MCF 10A (cell line): ENCODE data around the gene PPFIA1. TPM values are rescaled to one million over a fixed set of nuclear protein-coding genes. Genes with fewer than 3 reads are reported as not detected.

ENCODE experiments used
- BruUV-seq: library from RNA; stranded (reverse); fragments of 400-500 nt; replicated peaks from 2 replicates; lab custom pipeline; 2021; lab: Mats Ljungman, UMichigan
- CTCF ChIA-PET: fragments of 300-600 bp; sonication (Branson Sonifier 250); formaldehyde crosslinking; extraction: SDS; loops from one replicate; lab custom pipeline; 2021; ENCODE audit warnings: antibody characterized with exemption, inconsistent platforms; lab: Yijun Ruan, JAX
- POLR2A ChIA-PET: fragments of 300-600, 350-650 bp; sonication (Branson Sonifier 250); formaldehyde crosslinking; extraction: SDS; loops from one replicate; lab custom pipeline; 2020; ENCODE audit warnings: antibody characterized with exemption, inconsistent platforms; lab: Yijun Ruan, JAX
- DNase-seq: peaks from one replicate; pipeline ENCODE4 v3.0.0-alpha.2; 2018; ENCODE audit not compliant: unreplicated experiment
- H3K27ac Mint-ChIP-seq: one replicate; pipeline ENCODE4 v1.8.0; 2022; ENCODE audit warnings: mild to moderate bottlenecking, low read depth, mixed read lengths; ENCODE audit not compliant: unreplicated experiment
- H3K27me3 Mint-ChIP-seq: one replicate; pipeline ENCODE4 v1.8.0; 2022; ENCODE audit warnings: mixed read lengths; ENCODE audit not compliant: insufficient read depth, unreplicated experiment
- H3K36me3 Mint-ChIP-seq: one replicate; pipeline ENCODE4 v1.8.0; 2022; ENCODE audit warnings: mild to moderate bottlenecking, moderate library complexity, mixed read lengths; ENCODE audit not compliant: insufficient read depth, unreplicated experiment
- H3K4me1 Mint-ChIP-seq: one replicate; pipeline ENCODE4 v1.8.0; 2022; ENCODE audit warnings: mixed read lengths; ENCODE audit not compliant: insufficient read depth, unreplicated experiment
- H3K4me3 Mint-ChIP-seq: one replicate; pipeline ENCODE4 v1.8.0; 2022; ENCODE audit warnings: mild to moderate bottlenecking, moderate library complexity, mixed read lengths; ENCODE audit not compliant: unreplicated experiment
- H3K9me3 Mint-ChIP-seq: one replicate; pipeline ENCODE4 v1.8.0; 2022; ENCODE audit warnings: mixed read lengths; ENCODE audit not compliant: unreplicated experiment
- intact Hi-C: fragments of 100-400 bp; cut with micrococcal nuclease; formaldehyde crosslinking; loops from 2 replicates; pipeline ENCODE4 v1.14.1; 2022
- total RNA-seq: library from RNA; stranded (reverse); gene quantifications from 2 replicates; pipeline ENCODE4 v1.2.3, GENCODE V29; 2022
- TF ChIP-seq, protein P1 (sequence below): fragments of 200-600 bp; IDR thresholded peaks from one replicate; pipeline ENCODE4 v1.8.0; 2022; ENCODE audit warnings: antibody characterized with exemption, mild to moderate bottlenecking; ENCODE audit not compliant: unreplicated experiment

PPFIA1 gene
- total RNA-seq, 1 experiment from 2014 or later: 78.8 TPM

DNA sequence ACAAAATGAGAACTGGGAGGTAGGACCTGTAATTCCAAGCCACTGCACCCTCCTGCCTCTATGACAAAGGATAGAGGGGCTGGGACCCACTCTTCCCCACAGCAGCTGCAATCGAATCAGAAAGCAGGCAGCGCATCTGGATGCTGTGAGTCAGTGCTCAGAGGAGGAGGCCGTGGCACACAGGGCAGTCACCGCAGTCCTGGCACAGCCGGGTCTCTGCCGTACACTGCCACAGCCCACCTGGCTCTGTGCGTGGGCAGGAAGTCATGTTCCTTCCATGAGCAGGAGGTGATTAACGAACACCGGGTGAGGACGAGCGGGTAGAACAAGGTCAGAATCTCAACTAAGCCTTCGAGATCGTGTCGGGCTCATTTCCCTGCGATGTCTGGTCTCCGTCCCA, 30.2 kb upstream of the PPFIA1 start:
- TF ChIP-seq, protein P1, sequence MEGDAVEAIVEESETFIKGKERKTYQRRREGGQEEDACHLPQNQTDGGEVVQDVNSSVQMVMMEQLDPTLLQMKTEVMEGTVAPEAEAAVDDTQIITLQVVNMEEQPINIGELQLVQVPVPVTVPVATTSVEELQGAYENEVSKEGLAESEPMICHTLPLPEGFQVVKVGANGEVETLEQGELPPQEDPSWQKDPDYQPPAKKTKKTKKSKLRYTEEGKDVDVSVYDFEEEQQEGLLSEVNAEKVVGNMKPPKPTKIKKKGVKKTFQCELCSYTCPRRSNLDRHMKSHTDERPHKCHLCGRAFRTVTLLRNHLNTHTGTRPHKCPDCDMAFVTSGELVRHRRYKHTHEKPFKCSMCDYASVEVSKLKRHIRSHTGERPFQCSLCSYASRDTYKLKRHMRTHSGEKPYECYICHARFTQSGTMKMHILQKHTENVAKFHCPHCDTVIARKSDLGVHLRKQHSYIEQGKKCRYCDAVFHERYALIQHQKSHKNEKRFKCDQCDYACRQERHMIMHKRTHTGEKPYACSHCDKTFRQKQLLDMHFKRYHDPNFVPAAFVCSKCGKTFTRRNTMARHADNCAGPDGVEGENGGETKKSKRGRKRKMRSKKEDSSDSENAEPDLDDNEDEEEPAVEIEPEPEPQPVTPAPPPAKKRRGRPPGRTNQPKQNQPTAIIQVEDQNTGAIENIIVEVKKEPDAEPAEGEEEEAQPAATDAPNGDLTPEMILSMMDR: no peak
- ChIA-PET POLR2A (interaction anchor here (0.7 to 1.5 kb wide), 2 partner anchors 14 to 35 kb away, joined by 3 read pairs; no protein-coding TSS in a partner anchor), CTCF (no interaction called here)
- Mint-ChIP-seq H3K27ac (no peak overlapping the region), H3K9me3 (peaks cover 7% of the 10 kb centered on the region), H3K36me3 (peaks cover 7% of the 10 kb centered on the region), H3K4me3 (no peak overlapping the region), H3K27me3 (no peaks in the 10 kb centered on the region), H3K4me1 (peaks cover 24% of the 10 kb centered on the region)
- DNase-seq: peak; percentile 22
- intact Hi-C loops: no loop called here
- BruUV-seq: no TSS peak

DNA sequence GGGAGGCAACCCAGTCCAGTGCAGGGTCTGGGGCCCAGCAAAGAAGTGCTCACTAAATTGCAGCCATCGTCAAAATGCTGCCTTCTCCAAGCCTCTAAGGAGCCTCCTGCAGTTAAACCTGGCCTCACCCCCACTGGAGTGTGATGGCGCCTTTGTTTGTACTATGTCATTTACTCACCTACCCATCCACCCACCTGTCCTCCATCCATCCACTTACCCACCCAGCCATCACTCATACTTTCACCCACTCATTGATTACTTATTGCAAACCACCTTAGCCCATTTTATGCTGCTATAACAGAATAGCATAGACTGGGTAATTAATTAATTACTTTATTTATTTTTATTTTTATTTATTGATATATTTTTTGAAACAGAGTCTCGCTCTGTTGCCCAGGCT, 28.8 kb upstream of the PPFIA1 start:
- peaks cover 7% of the 10 kb centered on the region for H3K9me3 Mint-ChIP-seq
- CTCF ChIA-PET: no interaction called here
- no peak for DNase-seq
- no TSS peak for BruUV-seq
- peaks cover 27% of the 10 kb centered on the region for H3K4me1 Mint-ChIP-seq
- no peak overlapping the region for H3K4me3 Mint-ChIP-seq
- POLR2A ChIA-PET: no interaction called here
- no peaks in the 10 kb centered on the region for H3K27me3 Mint-ChIP-seq
- H3K27ac Mint-ChIP-seq: no peak overlapping the region
- intact Hi-C loops: no loop called here
- peaks cover 7% of the 10 kb centered on the region for H3K36me3 Mint-ChIP-seq
- TF ChIP-seq, protein P1: no peak

GRCh38 chr11:70242885-70243284, 27.6 kb upstream of the PPFIA1 start:
- peaks cover 38% of the 10 kb centered on the region for H3K4me1 Mint-ChIP-seq
- H3K4me3 Mint-ChIP-seq: peak overlapping the region; percentile 49
- no peak overlapping the region for H3K27ac Mint-ChIP-seq
- no TSS peak for BruUV-seq
- POLR2A ChIA-PET: no interaction called here
- no peak for DNase-seq
- TF ChIP-seq, protein P1: no peak
- H3K27me3 Mint-ChIP-seq: no peaks in the 10 kb centered on the region
- peaks cover 7% of the 10 kb centered on the region for H3K36me3 Mint-ChIP-seq
- CTCF ChIA-PET: no interaction called here
- H3K9me3 Mint-ChIP-seq: peaks cover 7% of the 10 kb centered on the region
- intact Hi-C loops: no loop called here

DNA sequence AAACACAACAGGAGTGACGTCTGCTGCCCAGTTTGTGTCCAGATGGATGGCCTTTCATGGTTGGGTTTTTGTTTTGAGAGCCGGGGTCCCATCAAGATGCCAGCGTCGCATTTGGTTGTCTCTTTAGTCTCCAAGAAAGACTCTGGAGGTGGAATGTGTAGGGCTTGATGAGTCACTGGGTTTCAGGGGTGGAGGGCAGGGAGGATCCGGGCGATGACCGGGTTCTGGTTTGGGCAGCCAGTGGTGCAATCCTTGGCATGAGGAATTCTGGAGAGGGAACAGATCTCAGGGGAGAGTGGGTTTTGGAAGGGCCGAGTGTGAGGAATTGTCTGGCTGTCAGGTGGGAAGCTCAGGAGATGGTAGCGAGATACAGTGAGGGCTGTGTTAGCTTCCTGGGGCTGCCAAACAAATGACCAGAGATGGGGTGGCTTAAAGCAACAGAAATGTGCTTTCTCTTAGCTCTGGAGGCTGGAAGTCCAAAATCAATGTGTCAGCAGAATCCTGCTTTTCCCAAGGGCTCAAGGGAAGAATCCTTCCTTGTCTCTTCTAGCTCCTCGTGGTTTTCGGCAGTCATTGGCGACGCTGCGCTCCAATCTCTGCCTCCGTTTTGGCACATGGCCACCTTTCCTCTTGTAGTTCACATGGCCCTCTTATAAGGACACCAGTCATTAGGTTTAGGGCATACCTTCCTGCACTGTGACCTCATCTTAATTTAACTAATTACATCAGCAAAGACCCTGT, 26.4 kb upstream of the PPFIA1 start:
- Mint-ChIP-seq H3K27me3 (no peaks in the 10 kb centered on the region), H3K4me3 (peak overlapping the region; percentile 57), H3K4me1 (peaks cover 41% of the 10 kb centered on the region), H3K27ac (peak overlapping the region; percentile 79), H3K36me3 (peaks cover 7% of the 10 kb centered on the region), H3K9me3 (peaks cover 7% of the 10 kb centered on the region)
- TF ChIP-seq, protein P1: no peak
- peak; percentile 88 for DNase-seq
- intact Hi-C loops: loop anchor here (1.0 kb wide), 1 partner anchor 26 kb away; the partner anchor contains the start of gene PPFIA1
- CTCF ChIA-PET: interaction anchor here (0.6 kb wide), 1 partner anchor 1232 kb away, joined by 3 read pairs; no protein-coding TSS in a partner anchor
- BruUV-seq: no TSS peak
- POLR2A ChIA-PET: interaction anchor here (0.7 to 1.9 kb wide), 5 partner anchors 10 to 48 kb away, joined by 3 to 9 read pairs (median 4); partner anchors contain the start of gene PPFIA1
